ENCODE measurements around the gene HLA-DQB1. TPM values are rescaled to one million over a fixed set of nuclear protein-coding genes. Genes with fewer than 3 reads are reported as not detected.
A peak's percentile ranks its signal among the peaks of the same experiment; 100 is the strongest.
"Not testable (repeated sequence)": the region's sequence is repeated elsewhere in the genome, so short reads cannot be mapped to it uniquely, and the experiment has no call there.

HLA-DQB1 gene
- total RNA-seq, 1 experiment from 2014 or later = 0.17 TPM

DNA sequence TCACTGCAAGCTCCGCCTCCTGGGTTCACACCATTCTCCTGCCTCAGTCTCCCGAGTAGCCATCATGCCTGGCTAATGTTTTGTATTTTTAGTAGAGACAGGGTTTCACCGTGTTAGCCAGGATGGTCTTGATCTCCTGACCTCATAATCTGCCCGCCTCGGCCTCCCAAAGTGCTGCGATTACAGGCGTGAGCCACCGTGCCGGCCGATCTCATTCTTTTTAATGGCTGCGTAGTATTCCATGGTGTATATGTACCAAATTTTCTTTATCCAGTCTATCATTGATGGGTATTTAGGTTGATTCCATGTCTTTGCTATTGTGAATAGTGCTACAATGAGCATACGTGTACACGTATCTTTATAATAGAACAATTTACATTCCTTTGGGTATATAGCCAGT is 36.7 kb downstream of the HLA-DQB1 start:
- not testable (repeated sequence) for DNase-seq (ENCODE audit: extremely low read depth, low read depth)

DNA sequence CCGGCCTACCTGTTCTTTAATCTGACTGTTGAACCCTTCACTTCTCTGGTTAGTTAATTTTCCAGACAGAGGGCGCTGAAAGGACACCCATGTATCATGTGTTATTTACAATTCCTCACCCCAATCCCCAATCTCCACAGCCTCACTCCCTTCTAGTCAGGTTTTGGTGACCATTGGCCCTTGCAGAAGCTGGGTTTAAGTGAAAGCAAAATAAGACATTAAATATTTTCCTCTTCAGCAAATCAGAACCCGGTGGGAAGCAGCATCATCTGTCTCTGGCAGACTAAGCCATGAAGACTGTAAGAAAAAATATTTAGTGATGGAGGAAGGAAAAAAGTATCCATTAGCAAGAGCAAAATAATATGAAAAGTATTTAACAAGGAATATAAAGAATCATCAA is 38.6 kb downstream of the HLA-DQB1 start:
- DNase-seq (ENCODE audit: extremely low read depth, low read depth) = peak; percentile 17

- no peak for DNase-seq (ENCODE audit: extremely low read depth, low read depth)
Observed at GRCh38 chr6:32627249-32627648, 39.2 kb downstream of the HLA-DQB1 start.

DNA sequence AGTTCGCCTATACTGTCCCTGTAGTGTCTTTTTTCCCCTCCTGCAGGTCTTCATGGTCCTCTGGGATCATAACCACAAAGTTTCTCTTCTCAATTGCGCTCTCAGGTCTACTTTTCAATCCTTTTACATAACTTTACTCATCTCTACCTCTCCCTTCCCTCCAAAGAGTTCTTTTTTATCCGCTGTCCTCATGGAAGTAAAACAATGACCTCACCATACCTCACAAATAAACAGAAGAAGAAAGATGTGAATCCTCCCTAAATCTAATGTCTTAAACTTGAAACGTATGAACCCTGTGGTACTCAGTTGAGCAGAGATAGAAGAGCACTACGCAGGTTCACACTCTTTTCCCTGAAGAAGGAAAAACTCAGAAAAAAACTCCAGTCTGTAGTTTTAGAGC is 41.3 kb downstream of the HLA-DQB1 start:
- no peak for DNase-seq (ENCODE audit: extremely low read depth, low read depth)

- DNase-seq (ENCODE audit: extremely low read depth, low read depth) = no peak
Observed at GRCh38 chr6:32624565-32624964, 41.9 kb downstream of the HLA-DQB1 start.

- DNase-seq (ENCODE audit: extremely low read depth, low read depth) = no peak
Observed at GRCh38 chr6:32623693-32624092, 42.8 kb downstream of the HLA-DQB1 start.

DNA sequence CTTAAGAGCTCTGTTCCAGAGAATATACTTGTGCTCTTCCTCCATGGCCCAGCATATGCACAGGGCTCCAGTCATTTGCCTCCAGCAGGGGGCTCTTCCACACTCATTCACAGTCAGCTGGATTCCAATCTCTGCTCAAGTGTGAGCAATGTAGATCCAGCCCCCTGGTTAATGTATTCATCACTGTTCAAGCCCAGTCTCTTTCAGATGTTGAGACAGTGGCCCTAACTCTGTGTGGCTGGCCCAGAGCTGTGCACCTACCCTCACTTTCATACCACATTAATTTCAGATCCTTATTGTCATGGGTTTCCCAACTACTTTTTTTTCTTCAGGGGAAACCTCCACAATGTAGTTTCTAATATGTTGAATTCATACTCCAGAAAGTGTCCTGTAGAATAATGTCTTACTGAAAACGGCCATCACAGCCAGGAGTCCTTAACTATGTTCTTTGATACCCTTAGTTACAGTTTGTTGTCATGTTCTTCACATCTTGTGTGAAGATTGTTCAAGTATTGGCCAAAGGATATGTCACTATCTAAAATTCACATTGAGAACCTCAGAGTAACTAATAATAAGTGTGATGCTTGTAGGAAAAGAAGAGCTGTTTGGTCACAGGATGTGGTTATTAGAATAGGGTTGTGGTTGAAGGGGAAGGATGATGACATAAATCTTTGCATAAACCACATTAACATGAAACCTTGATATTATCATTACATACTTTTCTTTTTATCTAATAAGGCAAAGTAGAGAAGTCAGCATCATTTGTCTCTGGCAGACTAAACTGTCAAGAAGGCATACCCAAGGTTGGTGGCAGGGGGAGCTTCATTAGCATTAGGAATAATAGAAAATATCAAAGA is 43.7 kb downstream of the HLA-DQB1 start:
- DNase-seq (ENCODE audit: extremely low read depth, low read depth) = peak; percentile 29

DNA sequence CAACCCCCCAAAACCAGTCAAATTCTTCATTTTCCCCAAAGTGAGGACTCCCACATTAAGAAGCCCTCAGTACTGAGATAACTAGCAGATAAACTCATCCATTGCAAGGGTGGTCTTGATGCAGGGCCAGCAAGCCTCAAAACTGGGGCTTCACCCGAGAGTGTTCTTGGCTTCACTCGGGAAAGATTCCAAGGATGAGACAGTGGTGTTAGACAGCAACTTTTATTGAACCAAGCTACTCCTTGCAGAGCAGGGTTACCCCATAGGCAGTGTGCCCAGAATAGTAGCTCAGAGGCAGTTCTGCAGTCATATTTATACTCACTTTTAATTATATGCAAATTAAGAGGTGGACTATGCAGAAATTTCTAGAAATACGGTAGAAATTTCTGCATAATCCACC is 45.1 kb downstream of the HLA-DQB1 start:
- DNase-seq (ENCODE audit: extremely low read depth, low read depth) = no peak

DNA sequence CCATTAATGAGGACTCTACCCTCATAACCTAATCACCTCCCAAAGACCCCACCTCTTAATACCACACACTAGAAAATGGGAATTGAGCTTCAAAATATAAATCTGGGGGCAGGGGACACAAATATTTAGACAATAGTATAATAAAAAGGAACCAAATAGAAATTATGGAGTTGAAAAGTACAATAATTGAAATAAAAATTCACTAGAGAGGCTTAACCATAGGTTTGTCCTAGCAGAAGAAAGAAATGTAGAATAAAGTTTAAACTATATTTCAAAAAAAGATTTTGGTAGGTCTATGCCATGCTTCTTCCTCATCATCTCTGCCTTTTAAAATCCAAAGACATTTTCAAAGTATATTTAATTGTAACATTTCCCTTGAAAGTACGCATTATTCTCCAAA is 48.7 kb downstream of the HLA-DQB1 start:
- DNase-seq (ENCODE audit: extremely low read depth, low read depth) = no peak

DNA sequence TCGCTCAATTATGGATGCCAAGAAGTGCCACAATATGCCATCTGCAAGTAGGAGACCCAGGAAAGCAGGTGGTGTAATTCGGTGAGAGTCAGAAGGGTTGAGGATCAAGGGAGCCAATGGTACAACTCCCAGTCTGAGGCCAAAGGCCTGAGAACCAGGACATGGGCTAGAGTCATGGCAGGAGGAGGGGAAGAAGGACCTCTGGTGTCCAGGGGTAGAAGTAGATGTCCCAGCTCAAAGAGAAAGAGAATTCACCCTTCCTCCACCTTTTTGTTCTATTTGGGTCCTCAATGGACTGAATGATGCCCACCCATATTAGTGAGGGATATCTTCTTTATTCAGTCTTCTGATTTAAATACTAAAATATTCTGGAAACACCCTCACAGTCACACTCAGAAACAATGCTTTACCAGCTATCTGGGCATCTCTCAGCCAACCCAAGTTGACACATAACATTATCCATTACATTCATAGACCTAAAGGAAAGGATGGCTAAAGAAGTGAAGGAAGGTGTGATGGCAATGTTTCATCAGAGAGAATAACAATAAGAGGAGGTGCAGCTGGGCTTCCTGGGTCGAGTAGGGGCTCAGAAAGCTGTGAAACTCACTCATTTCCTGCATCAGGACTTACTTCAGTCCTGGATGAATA is 50.4 kb downstream of the HLA-DQB1 start:
- DNase-seq (ENCODE audit: extremely low read depth, low read depth) = no peak

- DNase-seq (ENCODE audit: extremely low read depth, low read depth) = peak; percentile 26
Observed at GRCh38 chr6:32614366-32615081, 51.9 kb downstream of the HLA-DQB1 start.

GRCh38 chr6:32613475-32613874 is 53.0 kb downstream of the HLA-DQB1 start:
- DNase-seq (ENCODE audit: extremely low read depth, low read depth) = peak; percentile 74

DNA sequence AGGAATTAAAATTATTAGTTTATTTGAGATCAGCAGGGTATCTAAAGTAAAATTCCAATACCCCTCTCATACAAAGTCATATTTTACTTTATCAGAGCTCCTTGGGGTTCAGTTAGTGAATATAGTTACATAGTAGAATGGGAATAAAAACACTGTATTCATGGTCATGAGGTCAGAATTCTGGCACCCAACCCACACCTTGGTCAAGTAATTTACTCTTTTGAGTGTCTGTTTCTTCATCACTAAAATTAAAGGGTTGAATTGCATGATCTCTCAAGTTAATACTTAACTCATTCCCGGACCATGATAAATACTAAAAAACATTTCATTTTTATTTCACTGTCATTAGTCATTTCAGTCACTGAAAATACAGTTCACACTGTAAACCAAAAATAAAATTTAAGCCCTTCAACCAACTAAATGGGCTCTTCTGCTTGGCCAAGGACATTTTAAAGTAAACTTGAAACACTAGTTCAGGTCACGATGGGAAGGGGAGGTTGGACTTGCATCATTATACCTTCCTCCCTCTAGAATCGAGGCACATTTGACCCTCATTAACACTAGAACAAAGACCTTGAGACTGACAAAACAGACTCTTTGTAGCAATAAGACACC is 55.7 kb downstream of the HLA-DQB1 start:
- DNase-seq (ENCODE audit: extremely low read depth, low read depth) = no peak

GRCh38 chr6:32609731-32610640 is 56.5 kb downstream of the HLA-DQB1 start:
- peak; percentile 88 for DNase-seq (ENCODE audit: extremely low read depth, low read depth)

Other genes starting within 250 kb of the HLA-DQB1 start
- gene HLA-DRA, start 226.8 kb downstream of the HLA-DQB1 start, total RNA-seq (2014; rRNA removed; shearing (Covaris generic)) = 0.12 TPM in 1 of 2 replicates, not detected in the other
- gene HLA-DRB5, start 136.4 kb downstream of the HLA-DQB1 start, total RNA-seq (2014; rRNA removed; shearing (Covaris generic)) = 0.20 TPM in 1 of 2 replicates, not detected in the other
- gene HLA-DRB1, start 76.8 kb downstream of the HLA-DQB1 start, total RNA-seq (2014; rRNA removed; shearing (Covaris generic)) = 0.42 and 1.4 TPM in 2 replicates
- not detected in 2 replicates for gene HLA-DQA1, start 29.3 kb downstream of the HLA-DQB1 start, total RNA-seq (2014; rRNA removed; shearing (Covaris generic))
- gene HLA-DQA2, start 74.7 kb upstream of the HLA-DQB1 start, total RNA-seq (2014; rRNA removed; shearing (Covaris generic)) = not detected in 2 replicates
- not detected in 2 replicates for gene HLA-DQB2, start 96.9 kb upstream of the HLA-DQB1 start, total RNA-seq (2014; rRNA removed; shearing (Covaris generic))
- 0.40 and 0.58 TPM in 2 replicates for gene HLA-DOB, start 150.3 kb upstream of the HLA-DQB1 start, total RNA-seq (2014; rRNA removed; shearing (Covaris generic))
- 29.8 and 30.7 TPM in 2 replicates for gene TAP2, start 172.1 kb upstream of the HLA-DQB1 start, total RNA-seq (2014; rRNA removed; shearing (Covaris generic))
- 48.2 and 50.3 TPM in 2 replicates for gene PSMB8, start 177.4 kb upstream of the HLA-DQB1 start, total RNA-seq (2014; rRNA removed; shearing (Covaris generic))
- 49.3 and 49.4 TPM in 2 replicates for gene TAP1, start 187.0 kb upstream of the HLA-DQB1 start, total RNA-seq (2014; rRNA removed; shearing (Covaris generic))
- gene PSMB9, start 187.5 kb upstream of the HLA-DQB1 start, total RNA-seq (2014; rRNA removed; shearing (Covaris generic)) = 20.3 and 21.4 TPM in 2 replicates

Data from NCI-H460 (cell line).